Activated naive CD4-positive, alpha-beta T cell treated with anti-CD3 and anti-CD28 coated beads, Interleukin-2, amount 50 U/mL, for 72 hours (primary cell): Measurements from ENCODE around the gene PCBD1. TPM values are rescaled to one million over a fixed set of nuclear protein-coding genes. Genes with fewer than 3 reads are reported as not detected.
"Not testable (repeated sequence)": the region's sequence is repeated elsewhere in the genome, so short reads cannot be mapped to it uniquely, and the experiment has no call there.

Experiments
- ATAC-seq, 2 donors: fragments of 150-1000 bp; cut with Tn5 transposase; 2 replicates each; pipeline ENCODE4 v1.10.0; 2021; ENCODE audit warnings: mild to moderate bottlenecking in 2 of 2, moderate library complexity in 2 of 2
- DNase-seq, 2 donors: peaks; one replicate each; pipeline ENCODE4 v3.0.0; 2021 to 2022; ENCODE audit warnings: low spot score in 2 of 2
- H3K27ac Mint-ChIP-seq, 2 donors: one replicate each; pipeline ENCODE4 v1.8.0; 2022; ENCODE audit warnings: mild to moderate bottlenecking in 2 of 2, mixed read lengths in 2 of 2
- H3K36me3 Mint-ChIP-seq, 2 donors: one replicate each; pipeline ENCODE4 v1.8.0; 2022; ENCODE audit warnings: mixed read lengths in 2 of 2
- H3K9me3 Mint-ChIP-seq, 2 donors: one replicate each; pipeline ENCODE4 v1.8.0; 2022; ENCODE audit warnings: mixed read lengths in 2 of 2
- total RNA-seq, 2 donors: library from RNA; stranded (reverse); gene quantifications; one replicate each; pipeline ENCODE4 v1.2.3, GENCODE V29; 2022

Gene PCBD1
- total RNA-seq, 2 donors from 2014 or later, result 22.3 to 52.5 TPM

- no peak overlapping the region for H3K27ac Mint-ChIP-seq
Observed at GRCh38 chr10:70892631-70893030, 4.3 kb upstream of the PCBD1 start.

GRCh38 chr10:70891627-70892026 lies 3.3 kb upstream of the PCBD1 start:
- Mint-ChIP-seq H3K27ac (no peak overlapping the region), H3K9me3 (no peaks in the 10 kb centered on the region)
- no peak for ATAC-seq

More at GRCh38 chr10:70892631-70893030, 4.3 kb upstream of the PCBD1 start:
- Mint-ChIP-seq H3K36me3 (no peaks in the 10 kb centered on the region), H3K9me3 (no peaks in the 10 kb centered on the region)
- no peak for DNase-seq
- no peak for ATAC-seq

GRCh38 chr10:70890917-70891431 lies 2.6 kb upstream of the PCBD1 start:
- no peak for DNase-seq
- Mint-ChIP-seq H3K36me3 (no peaks in the 10 kb centered on the region), H3K27ac (peak overlapping the region in 1 of 2 donors; percentile 72), H3K9me3 (no peaks in the 10 kb centered on the region)
- no peak for ATAC-seq

More at GRCh38 chr10:70891627-70892026, 3.3 kb upstream of the PCBD1 start:
- no peaks in the 10 kb centered on the region for H3K36me3 Mint-ChIP-seq
- DNase-seq, result no peak

GRCh38 chr10:70889291-70889690 lies 926 bp upstream of the PCBD1 start:
- Mint-ChIP-seq H3K27ac (peak overlapping the region; percentile 84 to 96), H3K36me3 (peaks cover 0 to 6% of the 10 kb centered on the region in 2 donors), H3K9me3 (no peaks in the 10 kb centered on the region)
- DNase-seq (no peak), ATAC-seq (no peak)

GRCh38 chr10:70886921-70887665 lies 1.3 kb downstream of the PCBD1 start:
- Mint-ChIP-seq H3K9me3 (no peaks in the 10 kb centered on the region), H3K36me3 (peaks cover 0 to 11% of the 10 kb centered on the region in 2 donors), H3K27ac (peak overlapping the region; percentile 82 to 84)
- ATAC-seq (no peak), DNase-seq (no peak)

- H3K36me3 Mint-ChIP-seq, result peaks cover 0 to 11% of the 10 kb centered on the region in 2 donors
- no peak for DNase-seq
- no peak for ATAC-seq
- no peaks in the 10 kb centered on the region for H3K9me3 Mint-ChIP-seq
- peak overlapping the region in 1 of 2 donors; percentile 10 for H3K27ac Mint-ChIP-seq
Observed at GRCh38 chr10:70885931-70886903, 2.1 kb downstream of the PCBD1 start.

- ATAC-seq (no peak), DNase-seq (no peak)
- H3K36me3 Mint-ChIP-seq, result peaks cover 0 to 11% of the 10 kb centered on the region in 2 donors
- no peaks in the 10 kb centered on the region for H3K9me3 Mint-ChIP-seq
- no peak overlapping the region for H3K27ac Mint-ChIP-seq
Observed at GRCh38 chr10:70885481-70885880, 2.9 kb downstream of the PCBD1 start.

GRCh38 chr10:70884741-70885140 lies 3.6 kb downstream of the PCBD1 start:
- peaks cover 0 to 11% of the 10 kb centered on the region in 2 donors for H3K36me3 Mint-ChIP-seq
- no peaks in the 10 kb centered on the region for H3K9me3 Mint-ChIP-seq
- ATAC-seq, result no peak
- no peak for DNase-seq
- H3K27ac Mint-ChIP-seq, result no peak overlapping the region

GRCh38 chr10:70880077-70880534 lies 8.3 kb downstream of the PCBD1 start:
- DNase-seq (peak; percentile 71 to 76), ATAC-seq (peak; percentile 87 to 93)
- H3K9me3 Mint-ChIP-seq, result no peaks in the 10 kb centered on the region
- H3K36me3 Mint-ChIP-seq, result peaks cover 6 to 11% of the 10 kb centered on the region in 2 donors
- H3K27ac Mint-ChIP-seq, result peak overlapping the region in 1 of 2 donors; percentile 78

GRCh38 chr10:70879207-70879606 lies 9.2 kb downstream of the PCBD1 start:
- Mint-ChIP-seq H3K36me3 (peaks cover 4 to 6% of the 10 kb centered on the region in 2 donors), H3K27ac (no peak overlapping the region), H3K9me3 (no peaks in the 10 kb centered on the region)
- DNase-seq (no peak), ATAC-seq (peak in 1 of 2 donors; percentile 62)

GRCh38 chr10:70874061-70874460 lies 14.3 kb downstream of the PCBD1 start:
- H3K9me3 Mint-ChIP-seq, result no peaks in the 10 kb centered on the region
- H3K36me3 Mint-ChIP-seq, result peaks cover 0 to 11% of the 10 kb centered on the region in 2 donors
- peak overlapping the region in 1 of 2 donors; percentile 24 for H3K27ac Mint-ChIP-seq
- ATAC-seq (no peak), DNase-seq (no peak)

- Mint-ChIP-seq H3K9me3 (no peaks in the 10 kb centered on the region), H3K36me3 (peaks cover 0 to 8% of the 10 kb centered on the region in 2 donors), H3K27ac (peak overlapping the region in 1 of 2 donors; percentile 75)
- DNase-seq (no peak), ATAC-seq (no peak)
Observed at GRCh38 chr10:70872291-70872690, 16.1 kb downstream of the PCBD1 start.

GRCh38 chr10:70866424-70866823 lies 21.9 kb downstream of the PCBD1 start:
- ATAC-seq (no peak), DNase-seq (no peak)
- peaks cover 5 to 7% of the 10 kb centered on the region in 2 donors for H3K36me3 Mint-ChIP-seq
- no peak overlapping the region for H3K27ac Mint-ChIP-seq
- H3K9me3 Mint-ChIP-seq, result no peaks in the 10 kb centered on the region

- ATAC-seq (no peak), DNase-seq (no peak)
- no peak overlapping the region for H3K27ac Mint-ChIP-seq
- H3K36me3 Mint-ChIP-seq, result peaks cover 13 to 14% of the 10 kb centered on the region in 2 donors
- H3K9me3 Mint-ChIP-seq, result no peaks in the 10 kb centered on the region
Observed at GRCh38 chr10:70864935-70865334, 23.4 kb downstream of the PCBD1 start.

GRCh38 chr10:70863470-70864160 lies 24.8 kb downstream of the PCBD1 start:
- DNase-seq (no peak), ATAC-seq (peak; percentile 43 to 56)
- Mint-ChIP-seq H3K27ac (no peak overlapping the region), H3K9me3 (no peaks in the 10 kb centered on the region), H3K36me3 (peaks cover 13 to 19% of the 10 kb centered on the region in 2 donors)

- not testable (repeated sequence) for ATAC-seq, H3K27ac Mint-ChIP-seq, DNase-seq, H3K9me3 Mint-ChIP-seq
- peaks cover 13 to 21% of the 10 kb centered on the region in 2 donors for H3K36me3 Mint-ChIP-seq
Observed at GRCh38 chr10:70861495-70862197, 26.7 kb downstream of the PCBD1 start.
